OCI-LY7 (cell line): ENCODE results near the gene TMEM14A. TPM values are rescaled to one million over a fixed set of nuclear protein-coding genes. Genes with fewer than 3 reads are reported as not detected.

ENCODE experiments used
- BruUV-seq: library from RNA; stranded (reverse); fragments of 400-500 nt; replicated peaks from 2 replicates; lab custom pipeline; 2021; lab: Mats Ljungman, UMichigan
- CTCF ChIA-PET: fragments of 300-600 bp; sonication (Branson Sonifier 250); formaldehyde crosslinking; loops from one replicate; lab custom pipeline; 2022; ENCODE audit warnings: antibody characterized with exemption; ENCODE audit not compliant: unreplicated experiment; lab: Charles Lee
- POLR2A ChIA-PET: fragments of 300-600 bp; sonication (Branson Sonifier 250); formaldehyde crosslinking; loops from one replicate; lab custom pipeline; 2022; ENCODE audit warnings: antibody characterized with exemption; lab: Charles Lee
- DNase-seq: peaks from one replicate; pipeline ENCODE4 v3.0.0-alpha.2; 2015; ENCODE audit warnings: low spot score
- H2AFZ ChIP-seq: fragments of 200-600 bp; sonication (generic), shearing (Covaris generic); 2 replicates; pipeline ENCODE4 v1.6.1; 2014; ENCODE audit warnings: mild to moderate bottlenecking, antibody characterized with exemption, low read length, moderate library complexity
- H3K27ac ChIP-seq: fragments of 200-600 bp; sonication (generic); 2 replicates; pipeline ENCODE4 v1.5.1; 2014; ENCODE audit warnings: mixed run types, low read depth, mild to moderate bottlenecking, moderate library complexity, low read length, inconsistent platforms; ENCODE audit not compliant: poor library complexity, severe bottlenecking
- H3K36me3 ChIP-seq: fragments of 200-600 bp; sonication (generic); 2 replicates; pipeline ENCODE4 v1.6.1; 2014; ENCODE audit warnings: mild to moderate bottlenecking, antibody characterized with exemption, low read length, moderate library complexity, mixed read lengths; ENCODE audit not compliant: insufficient read depth
- H3K4me1 ChIP-seq: fragments of 200-600 bp; sonication (generic); 2 replicates; pipeline ENCODE4 v1.5.1; 2014; ENCODE audit warnings: mild to moderate bottlenecking, low read length; ENCODE audit not compliant: insufficient read depth, poor library complexity, severe bottlenecking
- H3K4me2 ChIP-seq: fragments of 200-600 bp; sonication (generic); 2 replicates; pipeline ENCODE4 v1.6.1; 2014; ENCODE audit warnings: mild to moderate bottlenecking, low read length
- H3K4me3 ChIP-seq: fragments of 200-600 bp; sonication (generic); 2 replicates; pipeline ENCODE4 v1.5.1; 2014; ENCODE audit warnings: mild to moderate bottlenecking, low read depth, low read length; ENCODE audit not compliant: poor library complexity, severe bottlenecking
- H3K79me2 ChIP-seq: fragments of 200-600 bp; sonication (generic); 2 replicates; pipeline ENCODE4 v1.6.1; 2016; ENCODE audit warnings: low read depth, mild to moderate bottlenecking, low read length, moderate library complexity, mixed read lengths; ENCODE audit not compliant: insufficient read depth
- H3K9me2 ChIP-seq: fragments of 200-600 bp; sonication (generic); 2 replicates; pipeline ENCODE4 v1.6.1; 2016; ENCODE audit warnings: mild to moderate bottlenecking, low read length, mixed read lengths; ENCODE audit not compliant: insufficient read depth
- H3K9me3 ChIP-seq: fragments of 200-600 bp; sonication (generic); 2 replicates; pipeline ENCODE4 v1.6.1; 2014; ENCODE audit warnings: mild to moderate bottlenecking, mixed run types, low read length, mixed read lengths
- H4K20me1 ChIP-seq: fragments of 200-600 bp; sonication (generic); 2 replicates; pipeline ENCODE4 v1.6.1; 2014; ENCODE audit warnings: mild to moderate bottlenecking, antibody characterized with exemption, low read length, moderate library complexity, mixed read lengths; ENCODE audit not compliant: insufficient read depth
- EZH2phosphoT487 ChIP-seq: fragments of 200-600 bp; sonication (generic); IDR thresholded peaks from 2 replicates; pipeline ENCODE4 v1.6.1; 2018; ENCODE audit warnings: low read depth, borderline replicate concordance, mild to moderate bottlenecking, mixed run types, antibody characterized with exemption, low read length, moderate library complexity, mixed read lengths
- intact Hi-C: fragments of 100-400 bp; cut with micrococcal nuclease; formaldehyde crosslinking; loops from one replicate; pipeline ENCODE4 v1.10.0; 2022; ENCODE audit not compliant: unreplicated experiment
- total RNA-seq, 2 experiments: library from RNA; depleted of rRNA in 1 of 2; stranded (reverse); fragments of >200 nt in 1 of 2; shearing (Covaris generic) in 1 of 2; gene quantifications; 2 replicates each; pipeline ENCODE4 v1.2.3, GENCODE V29; 2014 to 2022
- TF ChIP-seq, protein P1 (sequence below): fragments of 200-600 bp; sonication (generic); conservative IDR thresholded peaks from 2 replicates; pipeline ENCODE4 v1.5.1; 2014; ENCODE audit warnings: mild to moderate bottlenecking, antibody characterized with exemption, low read length, moderate library complexity, mixed read lengths

Gene TMEM14A
- total RNA-seq, 2 experiments from 2014 or later, result 17.8 to 32.7 TPM

DNA sequence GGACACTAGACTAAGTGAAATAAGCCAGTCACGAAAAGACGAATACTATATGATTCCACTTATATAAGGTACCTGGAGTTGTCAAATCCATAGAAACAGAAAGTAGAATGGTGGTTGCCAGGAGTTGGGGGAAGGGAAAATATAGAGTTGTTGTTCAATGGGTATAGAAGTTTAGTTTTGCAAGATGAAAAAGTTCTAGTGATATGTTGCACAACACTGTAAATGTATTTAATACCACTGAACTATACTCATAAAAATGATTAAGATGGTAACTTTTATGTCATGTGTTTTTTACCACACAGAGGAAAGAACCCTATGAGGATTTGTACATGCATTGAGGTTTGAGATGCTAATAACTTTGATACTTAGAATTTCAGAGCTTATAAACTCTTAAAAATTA, 48.1 kb upstream of the TMEM14A start:
- no peak overlapping the region for H3K27ac ChIP-seq
- no peaks in the 10 kb centered on the region for H3K9me2 ChIP-seq
- POLR2A ChIA-PET, result interaction anchor here (0.7 to 1.1 kb wide), 2 partner anchors 11 to 47 kb away, joined by 3 read pairs; no protein-coding TSS in a partner anchor
- H3K4me2 ChIP-seq, result no peak overlapping the region
- intact Hi-C loops, result no loop called here
- H2AFZ ChIP-seq, result no peak overlapping the region
- CTCF ChIA-PET, result no interaction called here
- H3K79me2 ChIP-seq, result no peaks in the 10 kb centered on the region
- H3K4me1 ChIP-seq, result no peaks in the 10 kb centered on the region
- H3K36me3 ChIP-seq, result no peaks in the 10 kb centered on the region
- DNase-seq, result no peak
- BruUV-seq, result no TSS peak
- H4K20me1 ChIP-seq, result no peaks in the 10 kb centered on the region
- H3K9me3 ChIP-seq, result no peaks in the 10 kb centered on the region
- TF ChIP-seq EZH2phosphoT487, result no peak
- TF ChIP-seq, protein P1, sequence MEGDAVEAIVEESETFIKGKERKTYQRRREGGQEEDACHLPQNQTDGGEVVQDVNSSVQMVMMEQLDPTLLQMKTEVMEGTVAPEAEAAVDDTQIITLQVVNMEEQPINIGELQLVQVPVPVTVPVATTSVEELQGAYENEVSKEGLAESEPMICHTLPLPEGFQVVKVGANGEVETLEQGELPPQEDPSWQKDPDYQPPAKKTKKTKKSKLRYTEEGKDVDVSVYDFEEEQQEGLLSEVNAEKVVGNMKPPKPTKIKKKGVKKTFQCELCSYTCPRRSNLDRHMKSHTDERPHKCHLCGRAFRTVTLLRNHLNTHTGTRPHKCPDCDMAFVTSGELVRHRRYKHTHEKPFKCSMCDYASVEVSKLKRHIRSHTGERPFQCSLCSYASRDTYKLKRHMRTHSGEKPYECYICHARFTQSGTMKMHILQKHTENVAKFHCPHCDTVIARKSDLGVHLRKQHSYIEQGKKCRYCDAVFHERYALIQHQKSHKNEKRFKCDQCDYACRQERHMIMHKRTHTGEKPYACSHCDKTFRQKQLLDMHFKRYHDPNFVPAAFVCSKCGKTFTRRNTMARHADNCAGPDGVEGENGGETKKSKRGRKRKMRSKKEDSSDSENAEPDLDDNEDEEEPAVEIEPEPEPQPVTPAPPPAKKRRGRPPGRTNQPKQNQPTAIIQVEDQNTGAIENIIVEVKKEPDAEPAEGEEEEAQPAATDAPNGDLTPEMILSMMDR, result no peak
- no peak overlapping the region for H3K4me3 ChIP-seq

DNA sequence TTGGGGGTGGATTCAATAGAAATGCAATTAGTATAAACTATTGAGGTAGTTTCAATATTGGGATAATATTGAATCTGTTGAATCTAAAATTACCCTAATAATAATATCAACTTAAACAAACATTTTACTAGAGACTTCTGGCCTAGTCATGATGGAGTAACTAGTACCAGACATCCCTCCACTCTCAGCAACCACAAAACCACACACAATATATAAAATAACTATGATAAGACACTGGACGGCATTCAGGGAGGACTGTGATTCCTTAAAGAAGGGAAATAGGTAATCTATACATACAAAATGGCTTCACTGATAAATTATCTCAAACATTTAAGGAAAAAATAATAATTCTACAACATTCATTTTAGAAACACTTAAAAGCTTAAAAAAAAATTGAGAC, 38.9 kb upstream of the TMEM14A start:
- H3K4me2 ChIP-seq, result no peak overlapping the region
- no peak overlapping the region for H3K27ac ChIP-seq
- H3K9me2 ChIP-seq, result no peaks in the 10 kb centered on the region
- no peaks in the 10 kb centered on the region for H3K79me2 ChIP-seq
- H3K36me3 ChIP-seq, result no peaks in the 10 kb centered on the region
- ChIA-PET POLR2A (interaction anchor here (0.8 to 1.0 kb wide), 2 partner anchors 28 to 179 kb away, joined by 3 to 5 read pairs; no protein-coding TSS in a partner anchor), CTCF (no interaction called here)
- no peaks in the 10 kb centered on the region for H4K20me1 ChIP-seq
- no peak overlapping the region for H2AFZ ChIP-seq
- no TSS peak for BruUV-seq
- no peaks in the 10 kb centered on the region for H3K4me1 ChIP-seq
- no peak overlapping the region for H3K4me3 ChIP-seq
- no peak for DNase-seq
- H3K9me3 ChIP-seq, result no peaks in the 10 kb centered on the region
- no peak for TF ChIP-seq EZH2phosphoT487
- intact Hi-C loops, result no loop called here

DNA sequence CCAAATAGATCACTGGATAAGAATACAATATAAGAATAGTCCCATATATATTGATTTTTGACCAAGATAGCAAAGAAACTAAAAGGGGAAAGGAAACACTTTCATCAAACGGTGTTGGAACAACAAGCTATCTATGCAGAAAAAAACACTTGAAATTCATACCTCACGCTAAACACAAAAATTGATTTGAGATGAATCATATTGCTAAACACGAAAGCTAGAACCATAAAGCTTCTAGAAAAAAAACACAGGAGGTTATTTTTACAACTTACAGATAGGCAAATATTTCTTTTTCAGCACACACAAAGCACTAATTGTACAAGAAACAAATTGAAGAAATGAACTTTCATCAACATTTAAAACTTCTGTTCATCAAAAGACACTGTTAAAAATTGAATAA, 36.7 kb upstream of the TMEM14A start:
- Histone ChIP-seq H3K79me2 (no peaks in the 10 kb centered on the region), H3K9me2 (no peaks in the 10 kb centered on the region), H3K4me3 (no peak overlapping the region), H3K27ac (no peak overlapping the region), H3K4me1 (no peaks in the 10 kb centered on the region), H3K36me3 (no peaks in the 10 kb centered on the region), H2AFZ (no peak overlapping the region), H3K4me2 (no peak overlapping the region), H3K9me3 (no peaks in the 10 kb centered on the region), H4K20me1 (no peaks in the 10 kb centered on the region)
- CTCF ChIA-PET, result no interaction called here
- TF ChIP-seq EZH2phosphoT487, result no peak
- TF ChIP-seq, protein P1, result no peak
- POLR2A ChIA-PET, result interaction anchor here (0.5 to 2.4 kb wide), 7 partner anchors 26 to 134 kb away, joined by 3 to 16 read pairs (median 5); no protein-coding TSS in a partner anchor
- no TSS peak for BruUV-seq
- DNase-seq, result no peak
- intact Hi-C loops, result no loop called here
